Mesenchymal stem cell (in vitro differentiated cells and primary cell): Measurements from ENCODE around the gene DEPP1.

Source experiments
- DNase-seq: peaks from one replicate; pipeline ENCODE4 v3.0.0-alpha.2; 2013
- H2AFZ ChIP-seq: one replicate; pipeline ENCODE4 v1.6.1; 2013; ENCODE audit warnings: low read depth, mild to moderate bottlenecking, control low read depth, inconsistent platforms, low read length, moderate library complexity
- H2AK5ac ChIP-seq: 2 replicates; pipeline ENCODE4 v1.6.1; 2013; ENCODE audit warnings: low read length, moderate library complexity, mild to moderate bottlenecking, inconsistent platforms; ENCODE audit not compliant: severe bottlenecking
- H2BK120ac ChIP-seq: one replicate; pipeline ENCODE4 v1.6.1; 2013; ENCODE audit warnings: low read depth, mild to moderate bottlenecking, inconsistent platforms, low read length, moderate library complexity
- H2BK12ac ChIP-seq, 2 experiments: one replicate each; pipeline ENCODE4 v1.6.1; 2013; ENCODE audit warnings: inconsistent platforms in 2 of 2, low read length in 2 of 2, mild to moderate bottlenecking in 2 of 2, moderate library complexity in 2 of 2, control low read depth in 1 of 2
- H2BK15ac ChIP-seq: one replicate; pipeline ENCODE4 v1.6.1; 2013; ENCODE audit warnings: mild to moderate bottlenecking, low read depth, inconsistent platforms; ENCODE audit not compliant: poor library complexity, severe bottlenecking
- H2BK5ac ChIP-seq: 2 replicates; pipeline ENCODE4 v1.6.1; 2013; ENCODE audit warnings: low read depth, mild to moderate bottlenecking, low read length, control low read depth, inconsistent platforms; ENCODE audit not compliant: poor library complexity, severe bottlenecking
- H3K14ac ChIP-seq, 2 experiments: one replicate each; pipeline ENCODE4 v1.6.1; 2013; ENCODE audit warnings: inconsistent platforms in 2 of 2, low read length in 2 of 2, control low read depth in 1 of 2, mild to moderate bottlenecking in 1 of 2, moderate library complexity in 1 of 2
- H3K18ac ChIP-seq, 2 experiments: one replicate each; pipeline ENCODE4 v1.6.1; 2013; ENCODE audit warnings: inconsistent platforms in 2 of 2, low read length in 2 of 2, control low read depth in 1 of 2, low read depth in 1 of 2, mild to moderate bottlenecking in 1 of 2
- H3K23ac ChIP-seq, 2 experiments: one replicate each; pipeline ENCODE4 v1.6.1; 2013; ENCODE audit warnings: inconsistent platforms in 2 of 2, low read length in 2 of 2, mild to moderate bottlenecking in 2 of 2, moderate library complexity in 2 of 2, control low read depth in 1 of 2
- H3K27ac ChIP-seq: 2 replicates; pipeline ENCODE4 v1.5.1; 2013; ENCODE audit warnings: mild to moderate bottlenecking, moderate library complexity, low read length, control low read depth, inconsistent platforms; ENCODE audit not compliant: poor library complexity, severe bottlenecking
- H3K27me3 ChIP-seq, 2 experiments: 2 replicates each; pipeline versions ENCODE4 v1.6.1 to v1.7.0; 2013; ENCODE audit warnings: low read length in 2 of 2, mild to moderate bottlenecking in 2 of 2, moderate library complexity in 2 of 2, control low read depth in 1 of 2, inconsistent platforms in 1 of 2; ENCODE audit not compliant: control insufficient read depth in 1 of 2, insufficient read depth in 1 of 2
- H3K36me3 ChIP-seq, 2 experiments: 2 replicates each; pipeline versions ENCODE4 v1.6.1 to v1.7.0; 2013; ENCODE audit warnings: low read length in 2 of 2, control low read depth in 1 of 2, inconsistent platforms in 1 of 2, low read depth in 1 of 2, mild to moderate bottlenecking in 1 of 2; ENCODE audit not compliant: insufficient read depth in 2 of 2, control insufficient read depth in 1 of 2
- H3K4ac ChIP-seq, 2 experiments: one replicate each; pipeline ENCODE4 v1.6.1; 2013; ENCODE audit warnings: inconsistent platforms in 2 of 2, low read length in 2 of 2, mild to moderate bottlenecking in 2 of 2, moderate library complexity in 2 of 2, control low read depth in 1 of 2, low read depth in 1 of 2
- H3K4me1 ChIP-seq: 2 replicates; pipeline ENCODE4 v1.6.1; 2013; ENCODE audit warnings: low read depth, low read length, control low read depth; ENCODE audit not compliant: control insufficient read depth, insufficient read depth
- H3K4me2 ChIP-seq: 2 replicates; pipeline ENCODE4 v1.6.1; 2013; ENCODE audit warnings: low read length, mild to moderate bottlenecking, inconsistent platforms; ENCODE audit not compliant: poor library complexity, severe bottlenecking
- H3K4me3 ChIP-seq, 2 experiments: 2 replicates each; pipeline versions ENCODE4 v1.5.1 to v1.7.0; 2013; ENCODE audit warnings: low read length in 2 of 2, mild to moderate bottlenecking in 2 of 2, control low read depth in 1 of 2, low read depth in 1 of 2; ENCODE audit not compliant: insufficient read depth in 1 of 2
- H3K79me1 ChIP-seq: replicated peaks from 2 replicates; pipeline ENCODE4 v1.6.1; 2013; ENCODE audit warnings: mild to moderate bottlenecking, control low read depth, low read length, inconsistent platforms; ENCODE audit not compliant: poor library complexity, severe bottlenecking
- H3K9ac ChIP-seq: 2 replicates; pipeline ENCODE4 v1.7.0; 2013; ENCODE audit warnings: mild to moderate bottlenecking, low read length, moderate library complexity
- H3K9me3 ChIP-seq: 2 replicates; pipeline ENCODE4 v1.7.0; 2013; ENCODE audit warnings: mild to moderate bottlenecking, low read length; ENCODE audit not compliant: control insufficient read depth
- H4K8ac ChIP-seq: one replicate; pipeline ENCODE4 v1.6.1; 2013; ENCODE audit warnings: inconsistent platforms, mild to moderate bottlenecking, low read length, moderate library complexity
- H4K91ac ChIP-seq: one replicate; pipeline ENCODE4 v1.6.1; 2013; ENCODE audit warnings: mild to moderate bottlenecking, low read length, inconsistent platforms
- WGBS: methylation state at CpG from one replicate; pipeline ENCODE4 v1.1.7; 2013; ENCODE audit warnings: mixed read lengths; 5-methylcytosine and 5-hydroxymethylcytosine counted together

Gene DEPP1

DNA sequence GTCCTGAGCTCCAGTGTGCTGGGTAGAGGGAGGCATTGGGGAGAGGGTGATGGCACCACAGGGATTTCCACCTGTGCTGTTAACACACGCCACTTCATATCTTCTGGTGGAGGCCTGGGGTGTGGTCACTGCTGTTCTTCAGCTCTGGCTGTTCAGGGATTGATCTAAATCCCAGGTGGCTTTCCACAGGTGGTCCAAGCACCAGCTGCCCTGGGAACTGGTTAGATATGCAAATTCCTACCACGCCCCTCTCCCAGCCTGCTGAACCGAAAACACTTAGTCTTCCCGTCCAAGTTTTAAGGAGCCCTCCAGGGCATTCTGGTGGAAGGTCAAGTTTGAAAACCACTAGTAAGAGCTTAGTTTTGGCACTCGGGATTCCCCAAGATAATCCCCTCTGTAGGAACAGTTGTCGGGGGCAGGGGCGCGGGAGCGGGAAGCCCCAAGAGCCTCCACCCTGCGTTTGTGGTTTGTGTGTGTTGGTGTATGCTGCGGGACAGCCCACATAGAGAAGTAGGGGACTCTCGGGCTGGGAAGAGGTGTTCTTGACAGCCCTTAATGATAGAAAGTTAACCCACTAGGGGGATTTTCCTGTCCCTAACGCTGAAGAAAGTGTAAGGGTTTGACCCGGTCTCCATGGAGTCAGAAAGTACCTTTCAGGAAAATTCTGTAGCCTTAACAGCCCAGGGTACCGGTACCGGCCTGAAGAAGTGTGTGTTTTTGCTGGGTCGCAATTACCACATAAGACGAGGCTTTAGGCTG lies 5.1 kb downstream of the DEPP1 start:
- Histone ChIP-seq H3K23ac (peak overlapping the region in 1 of 2 experiments; percentile 11), H2AFZ (no peak overlapping the region), H3K36me3 (peaks cover 41 to 52% of the 10 kb centered on the region in 2 experiments), H3K4me2 (no peak overlapping the region), H2BK12ac (peak overlapping the region; percentile 49 to 97), H3K9ac (peak overlapping the region; percentile 89), H3K27ac (no peak overlapping the region), H2BK120ac (no peak overlapping the region), H4K91ac (peak overlapping the region; percentile 60), H3K9me3 (no peaks in the 10 kb centered on the region), H2BK5ac (no peak overlapping the region), H3K79me1 (peaks cover 16% of the 10 kb centered on the region), H3K4me3 (no peak overlapping the region), H3K14ac (no peak overlapping the region), H3K4ac (peak overlapping the region in 1 of 2 experiments; percentile 93), H2BK15ac (no peak overlapping the region), H3K18ac (peak overlapping the region; percentile 24 to 72), H2AK5ac (peak overlapping the region; percentile 11), H3K27me3 (no peaks in the 10 kb centered on the region), H3K4me1 (peaks cover 40% of the 10 kb centered on the region), H4K8ac (no peak overlapping the region)
- 74% methylated on average over 18 of the region's 18 CpGs for WGBS
- no peak for DNase-seq

DNA sequence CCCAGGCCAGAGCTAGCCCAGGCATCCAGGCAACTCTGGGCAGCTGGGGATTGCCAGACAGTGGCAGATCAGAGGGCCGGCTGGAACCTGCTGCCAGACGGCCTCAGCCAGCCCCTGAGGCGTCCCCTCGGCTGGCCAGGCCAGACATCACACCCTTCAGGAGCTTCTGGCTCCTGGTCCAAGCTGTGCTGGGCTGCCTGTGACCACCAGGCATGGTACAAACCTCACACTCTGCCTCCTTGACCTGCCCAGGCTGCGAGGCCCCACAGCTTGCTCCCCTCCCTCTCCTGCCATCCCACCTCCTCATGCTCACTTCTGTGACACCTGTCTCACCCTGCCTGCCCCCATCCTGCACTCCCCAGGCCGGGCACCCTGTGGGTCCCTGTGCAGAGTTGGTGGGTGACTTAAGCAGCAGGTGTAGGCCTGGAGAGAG lies 5.7 kb downstream of the DEPP1 start:
- Histone ChIP-seq H4K91ac (peak overlapping the region; percentile 5), H3K27me3 (no peaks in the 10 kb centered on the region), H2BK12ac (peak overlapping the region in 1 of 2 experiments; percentile 7), H3K4me1 (peaks cover 43% of the 10 kb centered on the region), H3K79me1 (peaks cover 19% of the 10 kb centered on the region), H2BK5ac (no peak overlapping the region), H3K27ac (no peak overlapping the region), H3K4ac (no peak overlapping the region), H4K8ac (peak overlapping the region; percentile 19), H3K4me2 (no peak overlapping the region), H2AFZ (no peak overlapping the region), H3K14ac (no peak overlapping the region), H2BK120ac (no peak overlapping the region), H3K9ac (no peak overlapping the region), H2BK15ac (no peak overlapping the region), H3K36me3 (peaks cover 41 to 54% of the 10 kb centered on the region in 2 experiments), H3K23ac (no peak overlapping the region), H3K4me3 (no peak overlapping the region), H3K18ac (no peak overlapping the region), H2AK5ac (no peak overlapping the region), H3K9me3 (no peaks in the 10 kb centered on the region)
- 73% methylated on average over 5 of the region's 6 CpGs for WGBS
- DNase-seq, result no peak

DNA sequence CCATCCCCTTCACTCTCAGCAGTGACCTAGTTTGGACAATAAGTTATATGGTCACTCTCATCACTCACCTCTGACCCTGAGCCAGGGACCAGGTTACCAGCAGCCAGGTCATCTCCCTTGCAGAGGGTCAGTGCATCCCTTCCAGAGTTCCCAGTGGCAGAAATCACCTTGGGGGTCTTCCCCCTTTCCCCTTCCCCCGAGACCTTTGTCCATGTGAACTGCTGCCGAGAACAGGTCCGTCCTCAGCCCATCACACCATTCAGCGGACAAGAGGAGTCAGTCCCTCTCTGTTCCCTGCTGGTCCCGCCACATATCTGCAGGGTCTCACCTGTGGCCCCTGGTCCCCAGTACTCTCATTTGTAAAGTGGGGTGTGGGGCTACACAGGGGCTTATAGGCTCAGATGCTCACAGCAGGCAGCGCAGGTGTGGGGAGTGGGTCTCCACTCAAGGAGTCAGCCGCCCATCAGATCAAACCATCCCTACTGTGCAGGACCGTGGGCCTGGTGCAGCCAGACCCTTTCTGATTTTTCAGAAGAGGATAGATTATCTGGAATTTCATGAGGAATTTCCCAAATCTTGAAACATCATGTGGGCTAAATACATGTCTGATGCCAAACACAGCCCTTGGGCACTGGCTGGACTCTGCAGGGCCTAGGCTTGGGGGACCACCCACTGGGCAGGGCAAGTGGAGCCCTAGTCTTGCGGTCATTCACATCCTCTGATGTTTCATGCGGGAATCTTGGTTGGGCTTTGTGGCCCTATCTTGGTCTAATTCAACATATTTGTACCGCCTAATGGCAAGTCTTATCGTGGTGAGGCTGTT lies 6.5 kb downstream of the DEPP1 start:
- no peak overlapping the region for H4K8ac ChIP-seq
- H2AFZ ChIP-seq, result no peak overlapping the region
- no peak overlapping the region for H3K4me3 ChIP-seq
- 96% methylated on average over 10 of the region's 12 CpGs for WGBS
- no peak overlapping the region for H2BK120ac ChIP-seq
- H3K9ac ChIP-seq, result no peak overlapping the region
- H4K91ac ChIP-seq, result no peak overlapping the region
- H3K4me2 ChIP-seq, result no peak overlapping the region
- no peak for DNase-seq
- H2BK5ac ChIP-seq, result no peak overlapping the region
- H3K79me1 ChIP-seq, result peaks cover 21% of the 10 kb centered on the region
- H3K27me3 ChIP-seq, result no peaks in the 10 kb centered on the region
- no peak overlapping the region for H3K23ac ChIP-seq
- peaks cover 41% of the 10 kb centered on the region for H3K4me1 ChIP-seq
- H2AK5ac ChIP-seq, result no peak overlapping the region
- H2BK15ac ChIP-seq, result no peak overlapping the region
- H3K18ac ChIP-seq, result no peak overlapping the region
- peaks cover 34 to 47% of the 10 kb centered on the region in 2 experiments for H3K36me3 ChIP-seq
- H3K9me3 ChIP-seq, result no peaks in the 10 kb centered on the region
- H3K14ac ChIP-seq, result no peak overlapping the region
- H2BK12ac ChIP-seq, result no peak overlapping the region
- H3K4ac ChIP-seq, result no peak overlapping the region
- no peak overlapping the region for H3K27ac ChIP-seq

DNA sequence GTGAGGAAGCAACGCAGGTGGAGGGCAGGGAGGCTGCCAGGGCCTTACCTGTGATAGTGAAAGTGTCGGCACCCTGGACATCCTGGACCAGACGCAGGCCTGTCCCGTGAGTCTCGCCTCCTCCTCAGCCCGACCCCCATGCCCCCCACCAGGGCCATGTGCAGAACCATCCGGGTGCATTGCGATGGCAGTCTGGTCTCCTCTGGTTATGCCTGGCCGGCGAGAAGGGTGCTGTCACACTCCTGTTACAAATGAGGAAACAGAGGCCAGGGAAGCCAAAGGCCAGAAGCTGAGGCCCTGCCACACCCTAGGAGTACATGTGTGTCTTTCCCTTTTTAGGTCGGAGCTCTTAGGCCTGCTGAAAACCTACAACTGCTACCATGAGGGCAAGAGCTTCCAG lies 7.2 kb downstream of the DEPP1 start:
- Histone ChIP-seq H2BK12ac (no peak overlapping the region), H3K4me3 (no peak overlapping the region), H2BK5ac (no peak overlapping the region), H3K79me1 (peaks cover 18% of the 10 kb centered on the region), H2AFZ (no peak overlapping the region), H3K9ac (no peak overlapping the region), H3K4me1 (peaks cover 37% of the 10 kb centered on the region), H3K4ac (no peak overlapping the region), H4K8ac (no peak overlapping the region), H3K14ac (no peak overlapping the region), H3K9me3 (no peaks in the 10 kb centered on the region), H2BK120ac (no peak overlapping the region), H3K23ac (no peak overlapping the region), H3K27ac (no peak overlapping the region), H2BK15ac (no peak overlapping the region), H4K91ac (no peak overlapping the region), H3K4me2 (no peak overlapping the region), H3K18ac (no peak overlapping the region), H2AK5ac (no peak overlapping the region), H3K36me3 (peaks cover 27 to 41% of the 10 kb centered on the region in 2 experiments), H3K27me3 (no peaks in the 10 kb centered on the region)
- WGBS, result 96% methylated on average over 11 of the region's 11 CpGs
- no peak for DNase-seq
